GM12878 (cell line): ENCODE results near the gene NOL3. TPM values are rescaled to one million over a fixed set of nuclear protein-coding genes. Genes with fewer than 3 reads are reported as not detected.

Experiments
- BRCA1 ChIP-seq: IDR thresholded peaks from 2 replicates; pipeline ENCODE4 v1.6.1; 2011; ENCODE audit warnings: low read depth, low read length, improper control_type of control experiment
- CBX5 ChIP-seq: sonication (generic); IDR thresholded peaks from 2 replicates; pipeline ENCODE4 v1.6.1; 2016; ENCODE audit warnings: low read depth, moderate library complexity, mild to moderate bottlenecking, inconsistent platforms
- E2F4 ChIP-seq: IDR thresholded peaks from 2 replicates; pipeline ENCODE4 v1.6.1; 2012; ENCODE audit warnings: low read depth, low read length, improper control_type of control experiment
- E4F1 ChIP-seq: fragments of 450-650 bp; IDR thresholded peaks from 2 replicates; pipeline ENCODE4 v1.6.1; 2018; ENCODE audit warnings: borderline replicate concordance, mild to moderate bottlenecking; ENCODE audit not compliant: partially characterized antibody
- HCFC1 ChIP-seq: fragments of 150-350 bp; IDR thresholded peaks from 2 replicates; pipeline ENCODE4 v1.6.1; 2014; ENCODE audit warnings: low read length
- HSF1 ChIP-seq: fragments of 150-350 bp; IDR thresholded peaks from 2 replicates; pipeline ENCODE4 v1.6.1; 2014; ENCODE audit warnings: mild to moderate bottlenecking, low read depth, low read length
- IRF4 ChIP-seq: IDR thresholded peaks from 2 replicates; pipeline ENCODE4 v1.6.1; 2011; ENCODE audit warnings: low read depth, low read length
- LARP7 ChIP-seq: fragments of 450-650 bp; IDR thresholded peaks from 2 replicates; pipeline ENCODE4 v1.6.1; 2017; ENCODE audit warnings: mild to moderate bottlenecking
- MAX ChIP-seq: IDR thresholded peaks from 2 replicates; pipeline ENCODE4 v1.6.1; 2012; ENCODE audit warnings: low read depth, low read length, improper control_type of control experiment
- MTA3 ChIP-seq: IDR thresholded peaks from 2 replicates; pipeline ENCODE4 v1.6.1; 2012; ENCODE audit warnings: low read length, inconsistent platforms, borderline replicate concordance
- NFYA ChIP-seq: IDR thresholded peaks from 2 replicates; pipeline ENCODE4 v1.6.1; 2011; ENCODE audit warnings: low read depth, mild to moderate bottlenecking, low read length, improper control_type of control experiment, borderline replicate concordance
- NFYB ChIP-seq: IDR thresholded peaks from 2 replicates; pipeline ENCODE4 v1.6.1; 2011; ENCODE audit warnings: low read depth, mild to moderate bottlenecking, low read length, improper control_type of control experiment, moderate library complexity; ENCODE audit not compliant: insufficient read depth
- NKRF ChIP-seq: fragments of 450-650 bp; conservative IDR thresholded peaks from 2 replicates; pipeline ENCODE4 v1.6.1; 2017; ENCODE audit warnings: mild to moderate bottlenecking, moderate library complexity
- NRF1 ChIP-seq: conservative IDR thresholded peaks from 2 replicates; pipeline ENCODE4 v1.6.1; 2011; ENCODE audit warnings: mild to moderate bottlenecking, low read depth, low read length, improper control_type of control experiment
- POU2F2 ChIP-seq: IDR thresholded peaks from 3 replicates; pipeline ENCODE4 v1.6.1; 2011; ENCODE audit warnings: low read depth, mild to moderate bottlenecking, low read length, borderline replicate concordance
- RFX5 ChIP-seq: IDR thresholded peaks from 2 replicates; pipeline ENCODE4 v1.6.1; 2011; ENCODE audit warnings: low read depth, low read length, improper control_type of control experiment
- SP1 ChIP-seq: IDR thresholded peaks from one replicate; pipeline ENCODE4 v1.6.1; 2011; ENCODE audit warnings: low read depth, low read length
- TCF12 ChIP-seq: IDR thresholded peaks from 2 replicates; pipeline ENCODE4 v1.6.1; 2011; ENCODE audit warnings: low read depth, mild to moderate bottlenecking, low read length
- YBX1 ChIP-seq: fragments of 450-650 bp; IDR thresholded peaks from 2 replicates; pipeline ENCODE4 v1.6.1; 2016; ENCODE audit warnings: antibody characterized with exemption
- polyA plus RNA-seq, 11 experiments: library from polyadenylated mRNA; depleted of rRNA in 4 of 11; unstranded in 6 of 11; stranded (reverse) in 5 of 11; fragments of >200 nt; fragmentation: Nextera tagmentation in 4 of 11; fragmentation: Illumina TruSeq in 1 of 11; extraction: Ambion mirVana in 4 of 11; extraction: Trizol in 1 of 11; gene quantifications; 1 replicate in 1 of 11; 2 replicates in 10 of 11; pipeline versions ENCODE4 v1.2.1 to v1.2.3, GENCODE V29; 2011 to 2016; ENCODE audit warnings: inconsistent platforms in 2 of 11, missing spikeins in 2 of 11, low read depth in 1 of 11
- total RNA-seq, 4 experiments: library from RNA; depleted of rRNA in 3 of 4; stranded (reverse); fragments of >200 nt in 3 of 4; fragmentation: Illumina TruSeq in 1 of 4; extraction: Trizol in 1 of 4; gene quantifications; 2 replicates each; pipeline versions ENCODE4 v1.2.1 to v1.2.3, GENCODE V29; 2013 to 2021

The NOL3 gene
- total and polyA plus RNA-seq, 10 of the 15 experiments (the other 5 are each of a cell fraction or from before 2014, with no cell fraction given) = 0.31 to 18.4 (median 2.7) TPM

- TF ChIP-seq HSF1 = no peak
- peak; percentile 77; the same call in 1 of the 2 replicates for TF ChIP-seq LARP7
- no peak for TF ChIP-seq IRF4
- no peak for TF ChIP-seq HCFC1
- TF ChIP-seq NFYB = no peak
- no peak for TF ChIP-seq CBX5
- TF ChIP-seq BRCA1 = no peak
- TF ChIP-seq MTA3 = no peak
- TF ChIP-seq YBX1 = no peak
- no peak for TF ChIP-seq TCF12
- TF ChIP-seq NRF1 = no peak
- peak; percentile 84 for TF ChIP-seq MAX
- TF ChIP-seq POU2F2 = no peak
- no peak for TF ChIP-seq NFYA
- no peak for TF ChIP-seq RFX5
- no peak for TF ChIP-seq E2F4
- no peak for TF ChIP-seq E4F1
- no peak for TF ChIP-seq SP1
- 0 out of 2 replicates have a peak, but pooled peaks have one; percentile 45 for TF ChIP-seq NKRF
Measured at GRCh38 chr16:67173808-67174705, 3.7 kb downstream of the NOL3 start (continued).
